Breast epithelium (tissue), 4 donors: ENCODE results near the gene COPB2. TPM values are rescaled to one million over a fixed set of nuclear protein-coding genes. Genes with fewer than 3 reads are reported as not detected.
"Not testable (repeated sequence)": the region's sequence is repeated elsewhere in the genome, so short reads cannot be mapped to it uniquely, and the experiment has no call there.

Experiments used
- DNase-seq, 2 donors: peaks; one replicate each; pipeline ENCODE4 v3.0.0-alpha.2; 2019; ENCODE audit warnings: low spot score in 2 of 2
- H3K27ac ChIP-seq, 2 donors: fragments of 200-600 bp; sonication (generic) in 1 of 2; one replicate each; pipeline ENCODE4 v1.5.1; 2016 to 2019; ENCODE audit warnings: mild to moderate bottlenecking in 1 of 2
- H3K27me3 ChIP-seq, 2 donors: fragments of 200-600 bp; sonication (generic) in 1 of 2; one replicate each; pipeline versions ENCODE4 v1.5.1 to v1.6.0; 2017 to 2019; ENCODE audit warnings: control low read depth in 1 of 2, mild to moderate bottlenecking in 1 of 2
- H3K36me3 ChIP-seq: fragments of 200-600 bp; one replicate; pipeline ENCODE4 v1.5.1; 2019
- H3K4me1 ChIP-seq, 2 donors: fragments of 200-600 bp; sonication (generic); one replicate each; pipeline ENCODE4 v1.5.1; 2016 to 2019; ENCODE audit warnings: control low read depth in 1 of 2
- H3K4me3 ChIP-seq, 3 donors: fragments of 200-600 bp; sonication (generic); 1 replicate in 2 of 3; 2 replicates in 1 of 3; pipeline ENCODE4 v1.5.1; 2016 to 2019; ENCODE audit warnings: mild to moderate bottlenecking in 3 of 3, moderate library complexity in 2 of 3
- H3K9me3 ChIP-seq, 2 donors: fragments of 200-600 bp; sonication (generic) in 1 of 2; one replicate each; pipeline ENCODE4 v1.5.1; 2016 to 2019; ENCODE audit warnings: control low read depth in 1 of 2
- POLR2A ChIP-seq: fragments of 450-650 bp; IDR thresholded peaks from one replicate; pipeline ENCODE4 v1.6.1; 2016; ENCODE audit warnings: antibody characterized with exemption, mild to moderate bottlenecking, moderate library complexity
- POLR2AphosphoS5 ChIP-seq, 3 donors: sonication (generic); formaldehyde crosslinking; IDR thresholded peaks; one replicate each; pipeline ENCODE4 v1.6.1; 2017; ENCODE audit warnings: antibody characterized with exemption in 3 of 3
- intact Hi-C: fragments of 100-400 bp; cut with DNase I; formaldehyde crosslinking; loops from one replicate; pipeline ENCODE4 v1.15.1; 2023; ENCODE audit warnings: low total_unique reads
- total RNA-seq, 3 donors: library from RNA; depleted of rRNA; stranded (reverse); fragments of >200 nt; gene quantifications; one replicate each; pipeline ENCODE4 v1.1.0, GENCODE V29; 2016
- TF ChIP-seq, protein P1 (sequence below), 3 donors: fragments of 450-650 bp; IDR thresholded peaks; one replicate each; pipeline ENCODE4 v1.5.1; 2016 to 2017; ENCODE audit warnings: antibody characterized with exemption in 3 of 3, mild to moderate bottlenecking in 3 of 3, moderate library complexity in 3 of 3

Gene COPB2
- total RNA-seq, 3 donors from 2014 or later: 76.5 to 109 (median 109) TPM

DNA sequence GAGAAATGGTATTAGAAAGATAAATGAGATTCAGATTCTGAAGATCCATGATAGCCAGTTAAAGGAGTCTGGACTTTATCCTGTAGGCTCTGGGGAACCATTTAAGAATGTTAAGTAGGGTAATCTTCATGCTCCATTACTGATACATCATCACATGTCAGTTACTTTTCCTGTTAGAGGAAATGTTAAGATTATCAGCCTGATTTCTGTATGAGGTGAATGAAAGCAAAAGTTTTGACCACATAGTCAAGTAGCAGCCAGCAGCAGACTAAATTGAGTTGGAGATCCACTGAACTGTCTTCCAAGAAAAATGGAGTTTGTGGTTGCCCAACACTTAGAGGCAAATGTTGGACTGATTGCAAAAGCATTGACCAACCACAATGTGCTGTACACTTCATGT, 4.7 kb upstream of the COPB2 start:
- Histone ChIP-seq H3K4me3 (no peak overlapping the region), H3K27me3 (no peaks in the 10 kb centered on the region), H3K9me3 (no peaks in the 10 kb centered on the region), H3K36me3 (no peaks in the 10 kb centered on the region), H3K27ac (no peak overlapping the region), H3K4me1 (no peaks in the 10 kb centered on the region)
- intact Hi-C loops: no loop called here
- TF ChIP-seq POLR2A: no peak
- TF ChIP-seq POLR2AphosphoS5 (IDR thresholded peaks at IDR 0.05): no peak
- TF ChIP-seq, protein P1, sequence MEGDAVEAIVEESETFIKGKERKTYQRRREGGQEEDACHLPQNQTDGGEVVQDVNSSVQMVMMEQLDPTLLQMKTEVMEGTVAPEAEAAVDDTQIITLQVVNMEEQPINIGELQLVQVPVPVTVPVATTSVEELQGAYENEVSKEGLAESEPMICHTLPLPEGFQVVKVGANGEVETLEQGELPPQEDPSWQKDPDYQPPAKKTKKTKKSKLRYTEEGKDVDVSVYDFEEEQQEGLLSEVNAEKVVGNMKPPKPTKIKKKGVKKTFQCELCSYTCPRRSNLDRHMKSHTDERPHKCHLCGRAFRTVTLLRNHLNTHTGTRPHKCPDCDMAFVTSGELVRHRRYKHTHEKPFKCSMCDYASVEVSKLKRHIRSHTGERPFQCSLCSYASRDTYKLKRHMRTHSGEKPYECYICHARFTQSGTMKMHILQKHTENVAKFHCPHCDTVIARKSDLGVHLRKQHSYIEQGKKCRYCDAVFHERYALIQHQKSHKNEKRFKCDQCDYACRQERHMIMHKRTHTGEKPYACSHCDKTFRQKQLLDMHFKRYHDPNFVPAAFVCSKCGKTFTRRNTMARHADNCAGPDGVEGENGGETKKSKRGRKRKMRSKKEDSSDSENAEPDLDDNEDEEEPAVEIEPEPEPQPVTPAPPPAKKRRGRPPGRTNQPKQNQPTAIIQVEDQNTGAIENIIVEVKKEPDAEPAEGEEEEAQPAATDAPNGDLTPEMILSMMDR (IDR thresholded peaks at IDR 0.05): no peak
- DNase-seq: no peak

DNA sequence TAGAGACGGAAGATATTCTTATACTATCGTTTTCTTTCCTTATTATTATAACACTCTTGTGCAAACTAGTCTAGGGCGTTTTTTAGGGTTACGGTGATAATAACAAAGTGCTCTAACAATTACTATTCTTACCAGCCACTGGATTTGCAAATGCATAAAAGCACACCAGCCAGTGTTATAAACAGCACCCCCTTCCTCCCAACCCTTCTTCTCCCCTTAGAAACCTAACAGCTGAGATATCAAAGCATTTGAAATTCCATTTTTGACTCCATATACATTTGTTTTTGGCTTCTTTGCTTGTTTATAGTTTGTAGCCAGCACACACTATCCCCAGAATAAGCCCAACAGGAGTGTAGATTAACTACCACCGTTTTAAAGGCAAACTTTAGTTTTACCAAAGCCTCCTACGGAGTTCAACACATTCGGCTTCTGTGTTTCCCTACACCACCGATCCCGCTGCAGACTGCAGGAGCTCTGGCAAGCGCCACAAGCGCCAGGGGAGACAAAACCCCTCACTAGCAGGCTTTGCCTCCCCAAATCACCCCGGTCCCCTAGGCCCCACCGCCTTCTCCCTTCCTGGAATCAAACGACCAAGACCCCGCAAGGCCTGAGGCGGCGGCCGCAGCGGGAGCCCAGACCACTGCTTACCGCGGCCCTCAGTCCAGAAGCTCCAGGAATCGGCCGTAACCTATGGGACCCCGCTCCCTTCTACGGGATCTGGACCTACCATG, 461 bp downstream of the COPB2 start:
- peaks cover 0 to 9% of the 10 kb centered on the region in 2 donors for H3K4me1 ChIP-seq
- no peak for DNase-seq
- peak overlapping the region; percentile 90 to 94 (median 94) for H3K4me3 ChIP-seq
- no peaks in the 10 kb centered on the region for H3K27me3 ChIP-seq
- no peaks in the 10 kb centered on the region for H3K9me3 ChIP-seq
- intact Hi-C loops: no loop called here
- no peak for TF ChIP-seq POLR2AphosphoS5 (IDR thresholded peaks at IDR 0.05)
- no peak for TF ChIP-seq POLR2A
- TF ChIP-seq, protein P1 (IDR thresholded peaks at IDR 0.05): no peak
- H3K36me3 ChIP-seq: no peaks in the 10 kb centered on the region
- peak overlapping the region; percentile 96 to 98 for H3K27ac ChIP-seq

DNA sequence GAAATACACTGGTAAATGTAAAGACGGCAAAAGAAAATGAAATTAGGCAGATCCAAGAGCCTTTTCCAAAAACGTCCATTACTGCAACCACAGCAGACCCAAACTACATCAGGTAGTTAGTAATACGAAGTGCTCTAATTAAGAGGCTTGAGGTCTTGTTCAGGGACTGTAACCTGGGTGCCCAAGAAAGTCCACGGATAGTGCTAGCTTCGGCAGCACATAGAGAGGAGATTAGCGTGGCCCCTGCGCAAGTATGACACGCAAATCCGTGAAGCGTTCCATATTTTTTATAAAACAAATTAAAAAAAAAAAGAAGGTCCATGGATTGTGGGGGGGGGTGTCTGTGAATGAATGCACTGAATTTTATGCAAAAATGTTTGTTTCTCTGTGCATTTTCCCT, 1.4 kb downstream of the COPB2 start:
- DNase-seq: no peak
- H3K9me3 ChIP-seq: no peaks in the 10 kb centered on the region
- no peaks in the 10 kb centered on the region for H3K27me3 ChIP-seq
- TF ChIP-seq POLR2A: no peak
- TF ChIP-seq, protein P1 (IDR thresholded peaks at IDR 0.05): no peak
- no peak for TF ChIP-seq POLR2AphosphoS5 (IDR thresholded peaks at IDR 0.05)
- H3K36me3 ChIP-seq: no peaks in the 10 kb centered on the region
- peaks cover 0 to 9% of the 10 kb centered on the region in 2 donors for H3K4me1 ChIP-seq
- intact Hi-C loops: no loop called here
- peak overlapping the region; percentile 90 to 94 (median 94) for H3K4me3 ChIP-seq
- no peak overlapping the region for H3K27ac ChIP-seq

DNA sequence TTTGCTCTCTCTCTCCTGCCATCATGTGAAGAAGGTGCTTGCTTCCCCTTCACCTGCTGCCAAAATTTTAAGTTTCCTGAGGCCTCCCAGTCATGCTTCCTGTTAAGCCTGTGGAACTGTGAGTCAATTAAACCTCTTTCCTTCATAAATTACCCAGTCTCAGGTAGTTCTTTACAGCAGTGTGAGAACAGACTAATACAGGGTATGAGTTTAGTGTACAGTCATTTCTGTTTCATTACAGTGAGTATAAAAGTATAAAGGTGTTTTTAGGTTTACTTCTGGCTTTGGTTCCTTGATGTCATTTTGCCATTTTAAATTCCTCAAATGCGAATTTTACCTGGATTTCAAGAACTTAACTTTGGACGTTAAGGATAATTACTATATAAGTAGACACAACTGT, 7.2 kb downstream of the COPB2 start:
- H3K4me3 ChIP-seq, H3K27ac ChIP-seq, DNase-seq, H3K27me3 ChIP-seq, H3K9me3 ChIP-seq, H3K4me1 ChIP-seq, H3K36me3 ChIP-seq, intact Hi-C loops: not testable (repeated sequence)

DNA sequence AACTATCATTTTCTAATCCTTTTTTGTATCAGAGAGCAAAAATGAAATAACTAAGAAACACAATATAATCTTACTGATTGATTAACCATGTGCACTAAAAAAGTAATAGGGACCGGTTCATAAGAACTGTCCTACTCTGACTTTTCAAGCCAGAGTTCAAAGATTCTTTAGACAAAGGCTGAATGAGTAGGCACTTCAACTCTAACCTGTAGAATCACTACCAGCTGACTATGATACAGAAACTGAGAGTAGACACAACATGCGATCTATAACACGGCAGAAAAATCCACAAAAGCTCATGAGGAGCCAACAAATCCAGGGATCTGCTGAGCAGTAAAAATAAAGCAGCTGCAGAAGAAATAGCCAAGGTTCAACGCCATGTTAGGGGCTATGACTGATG, 8.9 kb downstream of the COPB2 start:
- H3K9me3 ChIP-seq: no peaks in the 10 kb centered on the region
- no peak for DNase-seq
- H3K36me3 ChIP-seq: no peaks in the 10 kb centered on the region
- no peaks in the 10 kb centered on the region for H3K27me3 ChIP-seq
- no peak for TF ChIP-seq POLR2AphosphoS5 (IDR thresholded peaks at IDR 0.05)
- TF ChIP-seq, protein P1 (IDR thresholded peaks at IDR 0.05): no peak
- TF ChIP-seq POLR2A: no peak
- H3K27ac ChIP-seq: no peak overlapping the region
- no peaks in the 10 kb centered on the region for H3K4me1 ChIP-seq
- intact Hi-C loops: no loop called here
- no peak overlapping the region for H3K4me3 ChIP-seq
